ENCODE data around the gene PYY. TPM values are rescaled to one million over a fixed set of nuclear protein-coding genes. Genes with fewer than 3 reads are reported as not detected.
A peak's percentile ranks its signal among the peaks of the same experiment; 100 is the strongest.

PYY gene
- total RNA-seq, 6 experiments from 2014 or later: not detected

DNA sequence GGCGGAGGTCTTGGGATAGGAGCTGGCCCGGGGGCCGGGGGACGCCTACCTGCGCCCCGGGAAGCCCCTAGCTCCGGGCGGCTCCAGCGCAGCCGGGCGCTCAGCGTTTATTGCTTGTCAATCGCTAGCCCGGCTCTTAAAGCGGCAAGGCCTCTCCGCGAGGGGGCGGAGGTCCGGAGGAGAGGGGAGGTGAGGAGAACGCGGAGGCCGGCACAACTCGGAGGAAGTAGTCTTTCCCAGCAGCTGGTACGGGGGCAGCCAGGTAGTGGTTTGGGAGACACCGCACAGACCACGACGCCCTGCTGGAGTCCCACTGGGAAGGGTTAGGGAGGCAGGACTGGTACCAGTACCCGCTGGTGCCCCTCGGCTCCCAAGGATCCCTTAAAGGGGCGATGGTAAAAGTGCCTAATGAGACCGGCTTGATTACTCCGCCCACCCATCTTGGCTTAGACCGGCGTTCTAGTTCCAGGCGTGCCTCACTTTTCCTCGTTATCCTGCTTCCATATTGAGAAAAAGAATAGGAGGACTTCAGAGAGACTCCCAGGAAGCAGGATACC lies 46.2 kb downstream of the PYY start, which contains the start of gene MPP2:
Gene MPP2, minus strand, starts transcription at position 112 of the 557 bp plus-strand sequence. CDS start 3,076 bp downstream, outside the sequence.
- peak in 2 of 4 donors; percentile 38 to 41 for ATAC-seq
- no peaks in the 10 kb centered on the region for H3K36me3 ChIP-seq
- intact Hi-C loops (cut with DNase I): loop anchor here in 1 of 2 donors (10.0 kb wide), 1 partner anchor 87 kb away; no protein-coding TSS in a partner anchor
- H3K4me3 ChIP-seq: peak within 1 kb of the TSS; percentile 12 to 31 (median 24)
- H3K9me3 ChIP-seq: no peaks in the 10 kb centered on the region
- peaks cover 10 to 14% of the 10 kb centered on the region in 2 donors for H3K27me3 ChIP-seq
- peaks cover 0 to 7% (median 0%) of the 10 kb centered on the region in 4 donors for H3K4me1 ChIP-seq
- 0% methylated on average over 4 of the region's 36 CpGs for WGBS (ENCODE audit: insufficient coverage, low coverage, low lambda C conversion rate, missing lambda C conversion rate)
- H3K27ac ChIP-seq: no peak within 1 kb of the TSS
- TF ChIP-seq, protein P1, sequence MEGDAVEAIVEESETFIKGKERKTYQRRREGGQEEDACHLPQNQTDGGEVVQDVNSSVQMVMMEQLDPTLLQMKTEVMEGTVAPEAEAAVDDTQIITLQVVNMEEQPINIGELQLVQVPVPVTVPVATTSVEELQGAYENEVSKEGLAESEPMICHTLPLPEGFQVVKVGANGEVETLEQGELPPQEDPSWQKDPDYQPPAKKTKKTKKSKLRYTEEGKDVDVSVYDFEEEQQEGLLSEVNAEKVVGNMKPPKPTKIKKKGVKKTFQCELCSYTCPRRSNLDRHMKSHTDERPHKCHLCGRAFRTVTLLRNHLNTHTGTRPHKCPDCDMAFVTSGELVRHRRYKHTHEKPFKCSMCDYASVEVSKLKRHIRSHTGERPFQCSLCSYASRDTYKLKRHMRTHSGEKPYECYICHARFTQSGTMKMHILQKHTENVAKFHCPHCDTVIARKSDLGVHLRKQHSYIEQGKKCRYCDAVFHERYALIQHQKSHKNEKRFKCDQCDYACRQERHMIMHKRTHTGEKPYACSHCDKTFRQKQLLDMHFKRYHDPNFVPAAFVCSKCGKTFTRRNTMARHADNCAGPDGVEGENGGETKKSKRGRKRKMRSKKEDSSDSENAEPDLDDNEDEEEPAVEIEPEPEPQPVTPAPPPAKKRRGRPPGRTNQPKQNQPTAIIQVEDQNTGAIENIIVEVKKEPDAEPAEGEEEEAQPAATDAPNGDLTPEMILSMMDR (IDR thresholded peaks at IDR 0.05): no peak
- no peak for TF ChIP-seq POLR2A (IDR thresholded peaks at IDR 0.05)
- DNase-seq: no peak

DNA sequence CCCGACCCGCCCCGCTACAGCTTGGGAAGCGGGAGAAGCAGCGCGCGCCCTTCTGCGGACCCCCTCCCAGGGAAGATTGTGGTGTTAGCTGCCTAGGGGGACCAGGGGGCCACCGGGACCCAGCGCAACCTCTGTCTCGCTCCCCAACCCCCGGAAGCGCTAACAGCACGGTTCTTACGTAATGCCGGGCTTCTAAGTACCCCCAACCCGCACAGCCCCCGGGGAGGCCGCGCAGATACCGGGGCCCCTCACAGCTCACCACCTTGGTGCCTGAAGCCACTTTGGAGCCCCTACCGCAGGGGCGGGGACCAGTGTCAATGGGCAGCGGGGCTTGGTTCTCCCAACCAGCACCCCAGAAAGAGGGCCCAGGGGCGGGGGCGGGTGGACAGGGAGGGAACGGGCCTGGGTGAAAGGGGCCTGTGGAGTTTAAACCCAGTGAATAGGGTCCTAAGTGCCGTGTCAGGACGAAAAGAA lies 46.8 kb downstream of the PYY start:
- TF ChIP-seq POLR2A (IDR thresholded peaks at IDR 0.05): no peak
- Histone ChIP-seq H3K36me3 (no peaks in the 10 kb centered on the region), H3K4me3 (peak overlapping the region; percentile 12 to 31 (median 24)), H3K4me1 (peaks cover 0 to 7% (median 0%) of the 10 kb centered on the region in 4 donors), H3K27me3 (peaks cover 10 to 14% of the 10 kb centered on the region in 2 donors), H3K9me3 (no peaks in the 10 kb centered on the region), H3K27ac (no peak overlapping the region)
- no peak for DNase-seq
- WGBS (ENCODE audit: insufficient coverage, low coverage, low lambda C conversion rate, missing lambda C conversion rate): 6% methylated on average over 8 of the region's 29 CpGs
- intact Hi-C loops (cut with DNase I): loop anchor here in 1 of 2 donors (10.0 kb wide), 1 partner anchor 88 kb away; no protein-coding TSS in a partner anchor
- no peak for ATAC-seq

DNA sequence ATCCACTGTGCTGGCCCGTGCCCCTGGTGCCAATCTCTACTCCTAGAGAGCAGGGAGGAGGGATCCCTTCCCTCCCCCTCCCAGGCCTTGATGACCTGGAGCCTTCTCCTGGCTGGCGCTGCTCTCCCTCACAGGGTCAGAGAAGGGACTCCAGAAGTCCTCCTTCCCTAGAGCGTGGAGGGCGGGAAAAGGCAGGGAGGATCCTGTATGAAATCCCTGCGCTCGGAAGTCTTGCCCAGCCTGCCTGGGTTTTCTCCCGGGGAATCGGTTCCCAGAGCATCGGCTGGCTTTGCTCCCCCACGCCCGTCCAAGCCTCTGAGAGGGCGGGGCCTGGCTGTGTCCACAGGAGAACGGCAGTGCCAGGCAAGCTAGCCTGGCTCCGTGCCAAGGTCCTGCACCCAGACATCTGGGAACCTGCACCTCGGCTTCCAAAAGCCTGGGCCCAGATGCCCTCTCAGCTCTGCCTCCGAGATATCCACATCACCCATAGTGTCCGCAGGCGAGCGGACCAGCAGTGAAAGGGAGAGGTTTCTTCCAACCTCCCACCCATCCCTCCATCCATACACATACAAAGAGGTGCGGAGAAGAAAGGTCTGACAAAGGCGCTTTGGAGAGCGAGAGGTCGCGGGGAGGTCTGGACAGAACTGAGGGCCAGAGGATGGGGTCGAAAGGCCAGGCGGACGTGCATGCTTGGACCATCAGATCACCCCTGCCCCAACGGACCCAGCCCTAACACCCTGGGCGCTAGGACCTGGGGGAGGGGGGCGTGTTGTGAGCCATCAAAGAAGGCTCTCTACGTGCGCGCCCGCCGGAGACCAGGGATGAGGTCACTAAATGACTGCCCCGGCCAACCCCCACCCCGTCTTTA lies 47.5 kb downstream of the PYY start:
- 5% methylated on average over 13 of the region's 37 CpGs for WGBS (ENCODE audit: insufficient coverage, low coverage, low lambda C conversion rate, missing lambda C conversion rate)
- Histone ChIP-seq H3K27me3 (peaks cover 10 to 14% of the 10 kb centered on the region in 2 donors), H3K9me3 (no peaks in the 10 kb centered on the region), H3K4me3 (no peak overlapping the region), H3K36me3 (no peaks in the 10 kb centered on the region), H3K4me1 (peaks cover 0 to 7% (median 0%) of the 10 kb centered on the region in 4 donors), H3K27ac (no peak overlapping the region)
- no peak for TF ChIP-seq POLR2A (IDR thresholded peaks at IDR 0.05)
- TF ChIP-seq, protein P1 (IDR thresholded peaks at IDR 0.05): no peak
- DNase-seq: peak in 1 of 3 donors; percentile 63
- peak; percentile 23 to 38 (median 30) for ATAC-seq
- intact Hi-C loops (cut with DNase I): loop anchor here in 1 of 2 donors (10.0 kb wide), 1 partner anchor 89 kb away; no protein-coding TSS in a partner anchor

DNA sequence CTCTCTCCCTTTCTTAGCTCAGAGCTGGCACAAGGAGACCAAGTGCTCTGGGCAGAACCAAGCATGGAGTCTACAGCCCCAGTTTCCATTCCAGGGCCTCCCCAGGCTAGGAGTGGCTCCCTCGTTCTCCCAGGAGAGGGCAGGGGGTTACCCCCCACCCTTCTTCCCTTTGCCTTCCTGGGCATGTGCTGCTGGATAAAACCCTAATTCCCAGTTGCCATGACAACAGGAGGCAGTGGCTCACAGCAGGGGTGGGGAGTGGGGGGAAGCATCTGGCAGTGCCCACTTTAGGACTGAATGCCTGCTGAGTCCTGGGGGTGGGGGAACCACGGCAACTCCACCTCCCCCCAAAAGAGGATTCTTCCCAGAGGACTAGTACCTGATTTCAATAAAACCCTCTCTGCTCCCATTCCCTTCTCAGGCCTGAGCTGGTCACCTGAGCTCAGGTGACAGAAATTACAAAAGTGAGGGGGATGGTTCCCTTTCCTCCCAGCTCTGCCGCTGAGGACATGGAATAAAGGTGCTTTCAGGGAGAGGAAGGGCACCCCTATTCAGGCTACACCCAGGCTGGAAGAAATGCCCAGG lies 48.2 kb downstream of the PYY start:
- no peak for TF ChIP-seq POLR2A (IDR thresholded peaks at IDR 0.05)
- TF ChIP-seq, protein P1 (IDR thresholded peaks at IDR 0.05): no peak
- peaks cover 10 to 14% of the 10 kb centered on the region in 2 donors for H3K27me3 ChIP-seq
- H3K36me3 ChIP-seq: no peaks in the 10 kb centered on the region
- H3K4me3 ChIP-seq: no peak overlapping the region
- intact Hi-C loops (cut with DNase I): loop anchor here in 1 of 2 donors (10.0 kb wide), 1 partner anchor 89 kb away; no protein-coding TSS in a partner anchor
- WGBS (ENCODE audit: insufficient coverage, low coverage, low lambda C conversion rate, missing lambda C conversion rate): 20% methylated on average over 3 of the region's 3 CpGs
- no peak for ATAC-seq
- DNase-seq: no peak
- H3K4me1 ChIP-seq: peaks cover 0 to 7% (median 0%) of the 10 kb centered on the region in 4 donors
- no peak overlapping the region for H3K27ac ChIP-seq
- H3K9me3 ChIP-seq: no peaks in the 10 kb centered on the region

Other genes starting within 250 kb of the PYY start
- not detected for gene SOST, start 195.1 kb downstream of the PYY start, total RNA-seq
- gene DUSP3, start 175.0 kb downstream of the PYY start, total RNA-seq: 10 to 100 TPM; 75.1 to 97.2 (median 87.7) TPM
- gene CFAP97D1, start 173.5 kb downstream of the PYY start, total RNA-seq: not detected
- gene MPP3, start 120.8 kb downstream of the PYY start, total RNA-seq: 1 to 10 TPM; 1.3 to 2.5 (median 1.8) TPM
- under 1 TPM in 5 of 6 experiments, not detected in 1; 0.12 to 0.73 (median 0.55) TPM for gene CD300LG, start 106.8 kb downstream of the PYY start, total RNA-seq
- gene MPP2, start 46.4 kb downstream of the PYY start, total RNA-seq: 1 to 10 TPM in 1 of 6 experiments, under 1 TPM in 2, not detected in 3; 0.13 to 1.2 (median 0.18) TPM
- not detected for gene PPY, start 11.5 kb downstream of the PYY start, total RNA-seq
- gene NAGS, start 50.7 kb upstream of the PYY start, total RNA-seq: 10 to 100 TPM; 12.1 to 56.2 (median 45.6) TPM
- gene TMEM101, start 61.0 kb upstream of the PYY start, total RNA-seq: 10 to 100 TPM in 4 of 6 experiments, 1 to 10 TPM in 2; 6.7 to 23.6 (median 10.9) TPM
- 10 to 100 TPM; 24.2 to 30.6 (median 29.4) TPM for gene LSM12, start 112.7 kb upstream of the PYY start, total RNA-seq
- 10 to 100 TPM in 2 of 6 experiments, 1 to 10 TPM in 4; 5.9 to 24.2 (median 9.9) TPM for gene G6PC3, start 116.8 kb upstream of the PYY start, total RNA-seq
- gene HDAC5, start 169.7 kb upstream of the PYY start, total RNA-seq: 10 to 100 TPM; 12.0 to 26.4 (median 15.5) TPM
- gene HROB, start 188.0 kb upstream of the PYY start, total RNA-seq: 1 to 10 TPM in 1 of 6 experiments, under 1 TPM in 5; 0.20 to 1.1 (median 0.40) TPM
- gene ASB16, start 216.8 kb upstream of the PYY start, total RNA-seq: 1 to 10 TPM in 1 of 6 experiments, not detected in 5; 1.5 TPM
- gene TMUB2, start 233.0 kb upstream of the PYY start, total RNA-seq: 10 to 100 TPM; 13.8 to 18.0 (median 15.7) TPM
- 10 to 100 TPM; 20.3 to 26.8 (median 22.1) TPM for gene ATXN7L3, start 245.9 kb upstream of the PYY start, total RNA-seq

Measured in right lobe of liver (tissue), 6 donors.